ENCODE measurements around the gene DUSP3.

Gene DUSP3

GRCh38 chr17:43778337-43779144 is at the start of gene DUSP3:
Gene DUSP3 (minus strand): TSS chr17:43778977. CDS start chr17:43778924, 53 bp downstream.
- DNase-seq (ENCODE audit: low read depth in 2 of 2) = peak; percentile 59

GRCh38 chr17:43827596-43827995 is 48.8 kb upstream of the DUSP3 start:
- DNase-seq (ENCODE audit: low read depth in 2 of 2) = no peak

GRCh38 chr17:43826206-43826605 is 47.4 kb upstream of the DUSP3 start:
- no peak for DNase-seq (ENCODE audit: low read depth in 2 of 2)

- DNase-seq (ENCODE audit: low read depth in 2 of 2) = no peak
Observed at GRCh38 chr17:43825567-43825966, 46.8 kb upstream of the DUSP3 start.

- DNase-seq (ENCODE audit: low read depth in 2 of 2) = no peak
Observed at GRCh38 chr17:43823350-43824084, 44.7 kb upstream of the DUSP3 start.

- no peak for DNase-seq (ENCODE audit: low read depth in 2 of 2)
Observed at GRCh38 chr17:43822570-43823190, 43.9 kb upstream of the DUSP3 start.

- DNase-seq (ENCODE audit: low read depth in 2 of 2) = no peak
Observed at GRCh38 chr17:43820759-43821158, 42.0 kb upstream of the DUSP3 start.

- DNase-seq (ENCODE audit: low read depth in 2 of 2) = no peak
Observed at GRCh38 chr17:43818966-43819365, 40.2 kb upstream of the DUSP3 start.

- DNase-seq (ENCODE audit: low read depth in 2 of 2) = no peak
Observed at GRCh38 chr17:43817826-43818225, 39.0 kb upstream of the DUSP3 start.

- no peak for DNase-seq (ENCODE audit: low read depth in 2 of 2)
Observed at GRCh38 chr17:43816336-43817320, 37.9 kb upstream of the DUSP3 start.

- DNase-seq (ENCODE audit: low read depth in 2 of 2) = peak; percentile 40 to 44
Observed at GRCh38 chr17:43814714-43815113, 35.9 kb upstream of the DUSP3 start.

- no peak for DNase-seq (ENCODE audit: low read depth in 2 of 2)
Observed at GRCh38 chr17:43814026-43814425, 35.2 kb upstream of the DUSP3 start.

- no peak for DNase-seq (ENCODE audit: low read depth in 2 of 2)
Observed at GRCh38 chr17:43813386-43813785, 34.6 kb upstream of the DUSP3 start.

- no peak for DNase-seq (ENCODE audit: low read depth in 2 of 2)
Observed at GRCh38 chr17:43812396-43813265, 33.9 kb upstream of the DUSP3 start.

- no peak for DNase-seq (ENCODE audit: low read depth in 2 of 2)
Observed at GRCh38 chr17:43810823-43811222, 32.0 kb upstream of the DUSP3 start.

- no peak for DNase-seq (ENCODE audit: low read depth in 2 of 2)
Observed at GRCh38 chr17:43810226-43810715, 31.5 kb upstream of the DUSP3 start.

- no peak for DNase-seq (ENCODE audit: low read depth in 2 of 2)
Observed at GRCh38 chr17:43809121-43809520, 30.3 kb upstream of the DUSP3 start.

- DNase-seq (ENCODE audit: low read depth in 2 of 2) = no peak
Observed at GRCh38 chr17:43808076-43808475, 29.3 kb upstream of the DUSP3 start.

GRCh38 chr17:43805117-43805516 is 26.3 kb upstream of the DUSP3 start:
- DNase-seq (ENCODE audit: low read depth in 2 of 2) = no peak

GRCh38 chr17:43803758-43804157 is 25.0 kb upstream of the DUSP3 start:
- no peak for DNase-seq (ENCODE audit: low read depth in 2 of 2)

Data from fibroblast of skin of left quadriceps (primary cell).